HepG2 (cell line): ENCODE data around the gene FOXR1. TPM values are rescaled to one million over a fixed set of nuclear protein-coding genes. Genes with fewer than 3 reads are reported as not detected.

Experiments used
- CCDC6 ChIP-seq: sonication (generic); formaldehyde crosslinking; IDR thresholded peaks from 2 replicates; pipeline ENCODE4 v1.8.1; 2022; ENCODE audit warnings: mild to moderate bottlenecking, missing genetic modification reagents, moderate library complexity
- DRAP1 ChIP-seq: IDR thresholded peaks from 2 replicates; pipeline ENCODE4 v1.6.1; 2016; ENCODE audit warnings: missing genetic modification reagents, missing compliant biosample characterization
- ERF ChIP-seq: IDR thresholded peaks from 2 replicates; pipeline ENCODE4 v1.6.1; 2018; ENCODE audit warnings: missing biosample characterization, missing genetic modification reagents
- HOXA9 ChIP-seq: sonication (generic); formaldehyde crosslinking; IDR thresholded peaks from 2 replicates; pipeline ENCODE4 v1.8.1; 2022; ENCODE audit warnings: missing genetic modification reagents, mild to moderate bottlenecking, moderate library complexity, borderline replicate concordance
- IKZF4 ChIP-seq: sonication (generic); formaldehyde crosslinking; IDR thresholded peaks from 2 replicates; pipeline ENCODE4 v1.5.1; 2020; ENCODE audit warnings: borderline replicate concordance, mild to moderate bottlenecking, low read depth, missing genetic modification reagents; ENCODE audit errors: not compliant biosample characterization
- KDM2A ChIP-seq: sonication (generic); formaldehyde crosslinking; IDR thresholded peaks from 2 replicates; pipeline ENCODE4 v1.4.0; 2020; ENCODE audit warnings: low read depth, missing genetic modification reagents, borderline replicate concordance
- MAZ ChIP-seq, 2 experiments: sonication (generic) in 1 of 2; formaldehyde crosslinking in 1 of 2; IDR thresholded peaks; 2 replicates each; pipeline versions ENCODE4 v1.5.0 to v1.6.1; 2012 to 2020; ENCODE audit warnings: low read depth in 2 of 2, mild to moderate bottlenecking in 2 of 2, borderline replicate concordance in 1 of 2, improper control_type of control experiment in 1 of 2, low read length in 1 of 2, missing genetic modification reagents in 1 of 2, moderate library complexity in 1 of 2
- MZF1 ChIP-seq: sonication (generic); formaldehyde crosslinking; IDR thresholded peaks from 2 replicates; pipeline ENCODE4 v1.8.1; 2023; ENCODE audit warnings: mild to moderate bottlenecking, missing genetic modification reagents, borderline replicate concordance
- PITX1 ChIP-seq: sonication (generic); formaldehyde crosslinking; IDR thresholded peaks from 2 replicates; pipeline ENCODE4 v1.5.1; 2020; ENCODE audit warnings: mild to moderate bottlenecking, missing genetic modification reagents
- POLR2AphosphoS2 ChIP-seq: IDR thresholded peaks from 2 replicates; pipeline ENCODE4 v1.6.1; 2011; ENCODE audit warnings: low read depth, low read length, improper control_type of control experiment
- SALL1 ChIP-seq: sonication (generic); formaldehyde crosslinking; IDR thresholded peaks from 2 replicates; pipeline ENCODE4 v1.8.0; 2022; ENCODE audit warnings: mild to moderate bottlenecking, missing genetic modification reagents
- STAG1 ChIP-seq: sonication (generic); formaldehyde crosslinking; IDR thresholded peaks from 2 replicates; pipeline ENCODE4 v1.4.0; 2020; ENCODE audit warnings: missing genetic modification reagents
- TCF7 ChIP-seq: sonication (generic); IDR thresholded peaks from 2 replicates; pipeline ENCODE4 v1.6.1; 2016; ENCODE audit warnings: antibody characterized with exemption, low read depth
- TSC22D2 ChIP-seq: sonication (generic); formaldehyde crosslinking; IDR thresholded peaks from 2 replicates; pipeline ENCODE4 v1.5.1; 2020; ENCODE audit warnings: missing genetic modification reagents, mild to moderate bottlenecking, borderline replicate concordance
- ZBTB7B ChIP-seq: sonication (generic); formaldehyde crosslinking; IDR thresholded peaks from 2 replicates; pipeline ENCODE4 v1.4.0; 2020; ENCODE audit warnings: missing genetic modification reagents
- ZFP36 ChIP-seq: fragments of 150-350 bp; IDR thresholded peaks from 2 replicates; pipeline ENCODE4 v1.6.1; 2018; ENCODE audit warnings: borderline replicate concordance, low read length, low read depth; ENCODE audit not compliant: partially characterized antibody
- ZMYM3 ChIP-seq: sonication (generic); formaldehyde crosslinking; IDR thresholded peaks from 2 replicates; pipeline ENCODE4 v1.5.1; 2020; ENCODE audit warnings: mild to moderate bottlenecking, missing genetic modification reagents
- ZNF75D ChIP-seq: sonication (generic); formaldehyde crosslinking; IDR thresholded peaks from 2 replicates; pipeline ENCODE4 v1.8.1; 2023; ENCODE audit warnings: missing genetic modification reagents, mild to moderate bottlenecking, borderline replicate concordance
- ZNF782 ChIP-seq: sonication (generic); formaldehyde crosslinking; IDR thresholded peaks from 2 replicates; pipeline ENCODE4 v1.4.0; 2020; ENCODE audit warnings: missing genetic modification reagents, mild to moderate bottlenecking, borderline replicate concordance
- polyA plus RNA-seq, 8 experiments: library from polyadenylated mRNA; depleted of rRNA in 3 of 8; stranded (reverse) in 7 of 8; unstranded in 1 of 8; fragments of >200 nt; fragmentation: Illumina TruSeq in 4 of 8; extraction: Trizol in 4 of 8; gene quantifications; 2 replicates each; pipeline versions ENCODE4 v1.2.1 to v1.2.3, GENCODE V29; 2011 to 2016; ENCODE audit warnings: low read depth in 4 of 8, missing spikeins in 1 of 8, mixed read lengths in 1 of 8; ENCODE audit not compliant: insufficient read depth in 1 of 8
- total RNA-seq, 5 experiments: library from RNA; depleted of rRNA; stranded (reverse); fragments of >200 nt; fragmentation: Illumina TruSeq; extraction: Trizol; gene quantifications; 2 replicates each; pipeline ENCODE4 v1.2.3, GENCODE V29; 2016; ENCODE audit warnings: low read depth in 1 of 5
- TF ChIP-seq, protein P1 (sequence below): sonication (generic); formaldehyde crosslinking; IDR thresholded peaks from 2 replicates; pipeline ENCODE4 v1.4.0; 2020; ENCODE audit warnings: missing genetic modification reagents, borderline replicate concordance
- TF ChIP-seq, protein P2 (sequence below): conservative IDR thresholded peaks from 2 replicates; pipeline ENCODE4 v1.6.1; 2018; ENCODE audit warnings: missing genetic modification reagents

Gene FOXR1
- total and polyA plus RNA-seq, 2 of the 13 experiments (the other 11 are each of a cell fraction or from before 2014, with no cell fraction given) = not detected

DNA sequence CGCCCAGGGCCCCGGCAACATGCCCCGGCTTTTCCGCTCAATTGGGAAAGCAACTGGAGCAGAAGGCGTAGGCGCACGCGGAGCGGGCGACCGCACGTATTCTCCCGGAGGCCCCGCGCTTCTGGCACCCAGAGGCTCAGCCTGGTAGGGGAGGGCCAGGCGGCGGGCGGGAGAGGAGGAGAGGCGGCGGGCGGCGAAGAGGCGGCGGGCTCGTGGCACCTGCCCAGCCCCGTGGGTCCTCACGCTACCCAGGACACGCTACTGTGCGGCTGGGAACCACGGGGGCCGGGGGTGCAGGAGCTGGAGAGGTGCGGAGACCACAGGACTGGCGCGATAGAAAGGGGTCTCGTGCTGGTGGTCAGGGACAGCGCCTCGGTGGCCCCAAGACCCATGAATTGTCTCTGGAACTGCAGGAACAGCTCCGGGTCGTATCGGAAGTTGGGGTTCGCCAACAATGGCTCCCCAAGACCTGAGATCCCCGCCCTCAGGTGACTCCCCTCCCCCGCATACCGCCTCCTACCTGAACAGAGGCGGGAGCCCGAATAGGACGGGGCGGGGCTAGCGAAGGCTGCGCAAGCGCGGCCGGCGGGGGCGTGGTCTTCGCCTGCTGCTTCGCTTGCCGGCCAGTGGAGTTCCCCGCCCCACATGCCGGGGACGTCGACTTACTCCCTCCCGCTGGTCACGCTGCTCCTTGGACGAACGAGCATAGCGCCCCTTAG is 58.9 kb downstream of the FOXR1 start, which contains the start of gene SLC37A4 (continued):
- TF ChIP-seq, protein P1, sequence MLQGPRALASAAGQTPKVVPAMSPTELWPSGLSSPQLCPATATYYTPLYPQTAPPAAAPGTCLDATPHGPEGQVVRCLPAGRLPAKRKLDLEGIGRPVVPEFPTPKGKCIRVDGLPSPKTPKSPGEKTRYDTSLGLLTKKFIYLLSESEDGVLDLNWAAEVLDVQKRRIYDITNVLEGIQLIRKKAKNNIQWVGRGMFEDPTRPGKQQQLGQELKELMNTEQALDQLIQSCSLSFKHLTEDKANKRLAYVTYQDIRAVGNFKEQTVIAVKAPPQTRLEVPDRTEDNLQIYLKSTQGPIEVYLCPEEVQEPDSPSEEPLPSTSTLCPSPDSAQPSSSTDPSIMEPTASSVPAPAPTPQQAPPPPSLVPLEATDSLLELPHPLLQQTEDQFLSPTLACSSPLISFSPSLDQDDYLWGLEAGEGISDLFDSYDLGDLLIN = no peak
- TF ChIP-seq ZNF75D (no peak), SALL1 (CRISPR knock-in tag) (peak; percentile 90), ZFP36 (no peak), PITX1 (CRISPR knock-in tag) (no peak), TSC22D2 (CRISPR knock-in tag) (0 out of 2 replicates have a peak, but pooled peaks have one; percentile 63), ERF (peak; percentile 94), ZNF782 (CRISPR knock-in tag) (0 out of 2 replicates have a peak, but pooled peaks have one; percentile 48), TCF7 (no peak), CCDC6 (CRISPR knock-in tag) (peak; percentile 87; the same call in 1 of the 2 replicates), KDM2A (CRISPR knock-in tag) (peak; percentile 87), HOXA9 (CRISPR knock-in tag) (no peak), DRAP1 (CRISPR knock-in tag) (peak; percentile 81), POLR2AphosphoS2 (no peak), ZBTB7B (CRISPR knock-in tag) (peak; percentile 33; the same call in 1 of the 2 replicates), ZMYM3 (CRISPR knock-in tag) (no peak), STAG1 (CRISPR knock-in tag) (peak; percentile 73), IKZF4 (CRISPR knock-in tag) (peak; percentile 29), MAZ (IDR thresholded peaks at IDR 0.05; ENCODE audit: borderline replicate concordance, low read depth, low read length) (peak; percentile 62; the same call in 1 of the 2 replicates), MAZ (CRISPR knock-in tag; IDR thresholded peaks at IDR 0.05; ENCODE audit: low read depth) (peak; percentile 90), MZF1 (CRISPR knock-in tag) (no peak)
- TF ChIP-seq, protein P2, sequence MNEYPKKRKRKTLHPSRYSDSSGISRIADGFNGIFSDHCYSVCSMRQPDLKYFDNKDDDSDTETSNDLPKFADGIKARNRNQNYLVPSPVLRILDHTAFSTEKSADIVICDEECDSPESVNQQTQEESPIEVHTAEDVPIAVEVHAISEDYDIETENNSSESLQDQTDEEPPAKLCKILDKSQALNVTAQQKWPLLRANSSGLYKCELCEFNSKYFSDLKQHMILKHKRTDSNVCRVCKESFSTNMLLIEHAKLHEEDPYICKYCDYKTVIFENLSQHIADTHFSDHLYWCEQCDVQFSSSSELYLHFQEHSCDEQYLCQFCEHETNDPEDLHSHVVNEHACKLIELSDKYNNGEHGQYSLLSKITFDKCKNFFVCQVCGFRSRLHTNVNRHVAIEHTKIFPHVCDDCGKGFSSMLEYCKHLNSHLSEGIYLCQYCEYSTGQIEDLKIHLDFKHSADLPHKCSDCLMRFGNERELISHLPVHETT (CRISPR knock-in tag) = peak; percentile 1; the same call in 1 of the 2 replicates
